Activated CD8-positive, alpha-beta memory T cell treated with anti-CD3 and anti-CD28 coated beads, Interleukin-2, amount 50 U/mL, for 1 hour (primary cell): Measurements from ENCODE around the gene IGSF11.

Experiments
- DNase-seq: peaks from one replicate; pipeline ENCODE4 v3.0.0-alpha.2; 2020; ENCODE audit errors: extremely low read depth

Gene IGSF11

DNA sequence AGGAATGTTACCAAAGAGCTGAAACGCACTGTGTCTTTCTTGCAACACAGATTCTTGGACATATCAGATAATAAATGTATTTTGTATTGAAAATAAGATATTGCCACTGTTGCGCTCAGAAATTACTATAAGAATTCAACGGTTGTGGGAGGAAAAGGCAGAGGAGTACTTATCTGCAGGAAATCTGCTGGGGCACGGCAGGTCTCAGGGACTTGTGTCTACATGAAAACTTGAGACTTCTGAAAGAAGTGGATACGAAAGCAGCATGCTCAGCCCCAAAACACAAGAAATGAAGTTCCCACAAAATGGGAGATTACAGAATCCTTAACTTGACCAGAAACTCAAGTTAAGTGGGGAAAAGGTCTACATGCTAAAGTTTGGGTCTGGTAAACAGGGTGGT lies 86.5 kb downstream of the IGSF11 start:
- DNase-seq = no peak

DNA sequence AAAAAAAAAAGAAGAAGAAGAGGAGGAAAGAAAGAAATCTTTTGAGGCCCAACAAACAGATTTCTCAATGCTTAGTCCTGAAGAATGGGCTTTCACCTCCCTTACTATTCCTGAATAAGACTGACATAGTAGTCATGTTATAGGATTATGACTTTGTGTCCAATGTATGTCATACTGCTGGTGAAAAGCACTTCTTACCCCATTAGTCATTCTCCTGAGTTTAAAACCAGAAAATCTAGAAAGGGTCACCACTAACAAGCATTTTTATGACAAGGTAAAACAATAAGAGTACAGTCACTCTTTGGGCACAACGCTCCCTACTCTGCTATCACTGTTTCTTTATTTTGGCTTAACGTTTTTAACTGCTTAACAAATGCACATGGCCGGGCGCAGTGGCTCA lies 88.2 kb downstream of the IGSF11 start:
- DNase-seq = no peak

- no peak for DNase-seq
These were observed 88.8 kb downstream of the IGSF11 start for GRCh38 chr3:118945834-118946233.

DNA sequence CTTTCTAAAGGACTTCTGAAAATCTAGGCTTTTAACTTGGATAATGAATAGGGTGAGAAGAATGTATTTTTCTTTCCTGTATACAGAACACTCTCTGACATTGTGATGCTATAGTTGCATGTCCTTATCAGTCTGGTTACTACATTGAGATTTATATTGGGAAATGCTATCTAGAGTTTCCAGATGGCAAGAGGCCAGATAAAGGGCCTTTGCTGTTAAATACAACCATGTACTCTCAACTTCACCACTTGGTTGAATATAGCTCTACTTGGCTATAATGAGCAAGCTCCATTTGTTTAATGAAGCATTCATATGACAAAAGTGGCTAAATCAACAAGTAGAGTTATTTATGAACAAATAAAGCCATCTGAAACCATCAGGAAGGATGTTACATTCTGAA lies 91.0 kb downstream of the IGSF11 start:
- DNase-seq = no peak

DNA sequence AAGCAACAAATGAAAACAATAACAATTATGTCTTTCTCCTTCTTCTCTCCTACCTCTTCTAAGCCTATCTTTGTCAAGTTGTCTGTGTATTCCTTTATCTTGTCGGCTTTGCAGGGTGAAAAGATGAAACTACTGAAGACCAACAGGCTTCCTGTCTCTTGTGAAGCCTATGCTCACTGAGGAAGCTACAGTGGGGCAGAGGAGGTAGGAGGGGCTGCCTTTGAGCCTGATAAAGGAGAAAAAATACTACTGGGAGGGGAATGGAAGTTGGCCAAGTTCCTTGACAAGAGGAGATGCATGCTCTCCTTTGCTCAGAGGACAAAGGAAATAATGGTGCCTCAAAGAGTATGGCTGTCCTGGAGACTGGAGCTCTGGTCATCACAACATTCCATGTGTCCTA lies 92.0 kb downstream of the IGSF11 start:
- no peak for DNase-seq

GRCh38 chr3:118942195-118942594 lies 92.5 kb downstream of the IGSF11 start:
- no peak for DNase-seq

GRCh38 chr3:118941236-118941635 lies 93.4 kb downstream of the IGSF11 start:
- DNase-seq = no peak

- DNase-seq = no peak
These were observed 96.3 kb downstream of the IGSF11 start for GRCh38 chr3:118938183-118938961.

DNA sequence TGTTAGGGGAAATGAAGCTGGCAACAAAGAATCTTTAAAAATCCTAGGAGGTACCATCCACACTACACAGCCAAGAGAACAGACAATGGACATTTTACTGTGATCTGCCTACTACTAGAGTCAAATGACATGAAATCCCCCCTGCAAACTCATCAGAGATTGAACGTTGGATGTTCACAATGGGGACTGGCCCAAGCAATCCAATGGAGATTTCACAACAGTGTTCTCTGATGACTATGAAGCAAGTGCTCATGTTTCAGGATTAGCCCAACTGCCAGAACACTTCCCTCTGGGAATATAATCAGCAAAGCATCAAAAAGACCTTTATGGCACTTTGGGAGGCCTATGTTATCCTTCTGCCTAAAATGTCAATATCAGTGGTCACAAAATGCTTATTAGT lies 97.8 kb downstream of the IGSF11 start:
- DNase-seq = no peak

- no peak for DNase-seq
These were observed 101.7 kb downstream of the IGSF11 start for GRCh38 chr3:118932822-118933558.

- DNase-seq = no peak
These were observed 102.7 kb downstream of the IGSF11 start for GRCh38 chr3:118931996-118932395.

DNA sequence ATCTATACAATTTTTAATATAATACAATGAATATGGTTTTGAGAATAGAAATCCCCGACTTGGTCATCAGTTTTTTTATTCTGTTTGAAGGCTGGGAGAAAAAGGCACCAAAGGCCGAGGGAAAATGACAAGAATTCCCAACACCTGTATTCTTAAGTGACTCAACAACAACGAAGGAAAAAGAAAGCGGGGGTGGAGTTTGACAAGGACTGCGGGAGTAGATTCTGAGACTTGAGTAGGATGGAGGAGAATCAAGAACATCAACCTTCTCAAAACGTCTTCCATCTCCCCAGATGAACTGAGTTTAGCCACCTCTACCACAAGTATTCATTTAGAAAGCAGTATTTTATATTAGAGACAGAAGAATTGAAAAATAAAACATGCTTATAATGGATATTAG lies 107.2 kb downstream of the IGSF11 start:
- no peak for DNase-seq

GRCh38 chr3:118912188-118912587 lies 122.5 kb downstream of the IGSF11 start:
- no peak for DNase-seq

DNA sequence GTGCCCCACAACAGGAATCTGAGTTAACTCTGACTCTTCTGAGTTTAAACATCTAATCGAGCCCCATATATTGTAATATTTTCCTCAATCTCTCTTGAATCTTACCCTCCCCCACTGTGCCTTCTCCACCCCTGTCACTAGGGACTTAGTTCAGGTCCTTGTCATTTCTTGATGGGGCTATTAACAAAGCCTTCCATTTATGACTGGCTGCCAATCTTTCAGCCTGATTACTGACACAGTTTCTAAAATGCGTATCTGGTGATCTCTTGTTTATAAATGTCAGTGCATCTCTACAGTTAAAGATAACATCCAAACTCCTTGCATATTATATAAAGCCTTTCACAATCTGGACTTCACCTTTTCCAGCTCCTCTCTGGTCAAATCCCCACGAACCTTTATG lies 124.3 kb downstream of the IGSF11 start:
- no peak for DNase-seq

- DNase-seq = no peak
These were observed 124.9 kb downstream of the IGSF11 start for GRCh38 chr3:118909763-118910162.

DNA sequence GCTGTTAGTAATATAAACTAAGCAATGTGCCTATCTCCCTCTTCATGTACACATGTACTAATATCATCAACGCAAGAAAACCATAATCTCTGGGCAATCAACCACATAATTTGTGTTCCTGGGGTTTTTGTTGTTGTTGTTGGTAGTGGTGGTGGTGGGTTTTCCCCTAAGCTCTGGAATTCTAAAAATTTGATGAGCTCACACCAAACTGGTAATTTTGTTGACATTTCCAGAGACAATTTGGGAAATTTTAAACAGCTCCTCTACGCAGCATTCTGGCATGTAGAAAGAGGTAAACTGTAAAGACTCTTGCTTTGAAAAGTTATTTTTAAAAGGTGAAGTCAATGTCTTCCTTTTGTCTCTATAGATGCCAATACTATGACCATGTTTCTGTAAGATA lies 126.7 kb downstream of the IGSF11 start:
- no peak for DNase-seq

GRCh38 chr3:118900737-118901525 lies 133.7 kb downstream of the IGSF11 start:
- DNase-seq = no peak

GRCh38 chr3:118890206-118890605 lies 144.4 kb downstream of the IGSF11 start:
- no peak for DNase-seq

GRCh38 chr3:118889691-118890090 lies 145.0 kb downstream of the IGSF11 start:
- no peak for DNase-seq

DNA sequence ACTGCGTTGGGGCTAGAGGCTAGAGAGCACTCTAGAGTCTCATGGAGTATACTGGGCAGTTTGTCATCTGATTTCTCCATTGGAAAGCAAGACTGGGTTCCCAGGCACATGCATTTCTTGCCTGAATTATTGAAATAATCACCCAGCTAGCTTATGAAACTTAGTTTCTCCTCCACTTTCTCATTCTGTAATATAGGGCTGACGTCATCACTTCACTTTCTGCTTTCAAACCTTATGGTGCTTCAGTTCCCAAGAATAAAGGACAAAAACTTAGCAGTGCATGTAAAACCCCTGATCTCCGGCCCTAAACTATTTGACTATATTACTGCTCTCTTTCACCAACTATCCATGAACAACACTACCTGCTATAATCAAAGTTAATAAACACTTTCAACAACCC lies 147.9 kb downstream of the IGSF11 start:
- DNase-seq = no peak

DNA sequence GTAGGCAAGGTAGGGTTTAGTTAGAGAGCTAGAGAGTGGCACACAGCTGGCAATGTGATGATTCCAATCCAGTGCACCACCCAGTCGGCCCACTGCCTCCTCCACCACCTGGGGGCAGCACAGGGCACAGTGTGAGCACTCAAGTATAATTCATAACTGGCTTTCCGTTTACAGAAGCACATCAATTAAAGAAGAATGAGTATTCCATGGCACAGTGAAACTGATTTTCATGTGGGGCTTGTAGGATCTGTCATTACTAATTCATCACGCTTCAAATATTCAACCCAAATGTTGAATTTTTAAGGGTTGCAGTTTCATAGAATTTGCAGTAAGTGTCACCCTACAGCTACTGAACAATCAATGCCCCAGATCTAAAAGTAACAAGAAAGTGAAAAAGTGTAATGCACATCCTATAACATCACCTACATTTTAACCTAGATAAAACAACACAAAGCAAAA lies 149.9 kb downstream of the IGSF11 start:
- peak; percentile 45 for DNase-seq

DNA sequence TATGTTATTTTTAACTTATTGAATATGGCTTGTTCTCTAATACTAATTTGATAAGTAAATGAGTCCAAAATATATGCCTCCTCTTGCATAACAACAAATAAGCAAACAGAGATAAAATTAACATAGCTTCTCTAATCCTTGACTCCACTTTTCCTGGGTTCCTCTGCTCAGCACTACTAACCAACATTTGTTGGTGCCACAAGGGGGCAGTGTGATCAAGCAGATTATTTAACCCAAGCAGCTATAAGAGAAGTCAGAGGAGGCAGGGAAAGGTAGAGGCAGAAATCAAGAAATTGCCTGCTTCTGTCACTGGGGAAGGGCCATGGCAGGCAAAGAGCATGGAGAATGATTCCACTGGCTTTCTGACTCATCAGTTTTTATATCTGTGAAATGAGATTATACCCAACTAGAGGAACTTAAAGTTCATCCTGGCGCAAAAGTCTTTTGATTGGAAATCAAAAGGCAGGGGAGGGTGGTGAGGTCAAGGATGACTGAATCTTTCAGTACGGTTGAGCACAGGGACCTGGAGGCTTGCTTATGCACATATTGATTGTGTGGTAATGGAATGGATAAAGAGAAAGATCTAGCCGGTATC lies 152.2 kb downstream of the IGSF11 start:
- DNase-seq = peak; percentile 23
